Measurements from ENCODE around the gene LETM1.
A peak's percentile ranks its signal among the peaks of the same experiment; 100 is the strongest.
"Not testable (repeated sequence)": the region's sequence is repeated elsewhere in the genome, so short reads cannot be mapped to it uniquely, and the experiment has no call there.

The LETM1 gene

GRCh38 chr4:1854752-1855151 is 1.2 kb downstream of the LETM1 start:
- H3K9me3 ChIP-seq (replicated peaks in 1 of 11) = no peaks in the 10 kb centered on the region
- H3K36me3 ChIP-seq = peaks cover 0 to 21% (median 15%) of the 10 kb centered on the region in 11 experiments; a peak in 15 of 22 replicates
- TF ChIP-seq Cebpa-rat (IDR thresholded peaks at IDR 0.05) = no peak
- peak overlapping the region; percentile 87 to 99 (median 96) for H3K4me3 ChIP-seq
- H4K20me1 ChIP-seq = peaks cover 21 to 63% (median 50%) of the 10 kb centered on the region in 11 experiments; a peak in 21 of 22 replicates
- H3K27me3 ChIP-seq = no peaks in the 10 kb centered on the region
- H3K27ac ChIP-seq = peak overlapping the region in 10 of 11 experiments; percentile 81 to 93 (median 90); a peak in 17 of 22 replicates
- H3K9ac ChIP-seq = peak overlapping the region; percentile 86 to 97 (median 93)
- peaks cover 52 to 76% (median 70%) of the 10 kb centered on the region in 10 experiments for H3K4me1 ChIP-seq
- peak overlapping the region; percentile 83 to 99 (median 96) for H3K4me2 ChIP-seq

GRCh38 chr4:1852904-1853623 is 2.9 kb downstream of the LETM1 start:
- Histone ChIP-seq H3K36me3 (peaks cover 8 to 32% (median 27%) of the 10 kb centered on the region in 11 experiments; a peak in 21 of 22 replicates), H3K9ac (peak overlapping the region in 1 of 11 experiments; percentile 8; a peak in 1 of 22 replicates), H3K27me3 (no peaks in the 10 kb centered on the region), H3K4me3 (no peak overlapping the region), H3K4me2 (peak overlapping the region in 7 of 11 experiments; percentile 8 to 83 (median 34); a peak in 8 of 22 replicates), H3K4me1 (peaks cover 54 to 70% (median 65%) of the 10 kb centered on the region in 10 experiments), H4K20me1 (peaks cover 31 to 79% (median 67%) of the 10 kb centered on the region in 11 experiments; a peak in 21 of 22 replicates), H3K9me3 (replicated peaks in 1 of 11) (no peaks in the 10 kb centered on the region), H3K27ac (no peak overlapping the region)
- no peak for TF ChIP-seq Cebpa-rat (IDR thresholded peaks at IDR 0.05)

GRCh38 chr4:1851575-1852410 is 4.2 kb downstream of the LETM1 start:
- Histone ChIP-seq H3K9ac (peak overlapping the region in 2 of 11 experiments; percentile 5 to 28; a peak in 3 of 22 replicates), H4K20me1 (peaks cover 31 to 86% (median 76%) of the 10 kb centered on the region in 11 experiments; a peak in 21 of 22 replicates), H3K36me3 (peaks cover 21 to 45% (median 40%) of the 10 kb centered on the region in 11 experiments), H3K4me3 (no peak overlapping the region), H3K9me3 (replicated peaks in 1 of 11) (no peaks in the 10 kb centered on the region), H3K27ac (no peak overlapping the region), H3K27me3 (no peaks in the 10 kb centered on the region), H3K4me1 (peaks cover 41 to 63% (median 53%) of the 10 kb centered on the region in 10 experiments), H3K4me2 (peak overlapping the region; percentile 25 to 67 (median 46); a peak in 20 of 22 replicates)
- TF ChIP-seq Cebpa-rat (IDR thresholded peaks at IDR 0.05) = no peak

GRCh38 chr4:1851160-1851559 is 4.8 kb downstream of the LETM1 start:
- Histone ChIP-seq H3K27ac (0 out of 22 replicates have a peak overlapping the region, but pooled peaks of 1 of the 11 experiments have one; percentile 6), H3K4me3 (no peak overlapping the region), H3K9me3 (replicated peaks in 1 of 11) (no peaks in the 10 kb centered on the region), H3K4me1 (peaks cover 40 to 63% (median 52%) of the 10 kb centered on the region in 10 experiments), H3K9ac (peak overlapping the region in 2 of 11 experiments; percentile 20 to 28; a peak in 3 of 22 replicates), H3K27me3 (no peaks in the 10 kb centered on the region), H3K4me2 (peak overlapping the region; percentile 33 to 67 (median 60)), H4K20me1 (peaks cover 31 to 92% (median 81%) of the 10 kb centered on the region in 11 experiments; a peak in 21 of 22 replicates), H3K36me3 (peaks cover 27 to 51% (median 46%) of the 10 kb centered on the region in 11 experiments)
- no peak for TF ChIP-seq Cebpa-rat (IDR thresholded peaks at IDR 0.05)

GRCh38 chr4:1850276-1850675 is 5.7 kb downstream of the LETM1 start:
- no peak overlapping the region for H3K4me3 ChIP-seq
- H3K4me1 ChIP-seq = peaks cover 39 to 62% (median 52%) of the 10 kb centered on the region in 10 experiments
- peaks cover 36 to 60% (median 55%) of the 10 kb centered on the region in 11 experiments for H3K36me3 ChIP-seq
- H3K4me2 ChIP-seq = peak overlapping the region; percentile 33 to 67 (median 60); a peak in 21 of 22 replicates
- peaks cover 31 to 100% (median 87%) of the 10 kb centered on the region in 11 experiments; a peak in 21 of 22 replicates for H4K20me1 ChIP-seq
- peak in 2 of 11 experiments; percentile 7 to 72; a peak in 1 of 22 replicates for TF ChIP-seq Cebpa-rat (IDR thresholded peaks at IDR 0.05)
- no peaks in the 10 kb centered on the region for H3K9me3 ChIP-seq (replicated peaks in 1 of 11)
- H3K27ac ChIP-seq = 0 out of 22 replicates have a peak overlapping the region, but pooled peaks of 1 of the 11 experiments have one; percentile 8
- H3K9ac ChIP-seq = peak overlapping the region in 5 of 11 experiments; percentile 10 to 33 (median 18); a peak in 1 of 22 replicates
- no peaks in the 10 kb centered on the region for H3K27me3 ChIP-seq

GRCh38 chr4:1846580-1846979 is 9.4 kb downstream of the LETM1 start:
- H3K4me2 ChIP-seq = no peak overlapping the region
- peaks cover 65 to 82% (median 75%) of the 10 kb centered on the region in 11 experiments for H3K36me3 ChIP-seq
- H3K4me1 ChIP-seq = peaks cover 15 to 41% (median 30%) of the 10 kb centered on the region in 10 experiments
- peaks cover 42 to 100% (median 94%) of the 10 kb centered on the region in 11 experiments; a peak in 21 of 22 replicates for H4K20me1 ChIP-seq
- H3K9me3 ChIP-seq (replicated peaks in 1 of 11) = no peaks in the 10 kb centered on the region
- no peak overlapping the region for H3K4me3 ChIP-seq
- H3K27me3 ChIP-seq = no peaks in the 10 kb centered on the region
- H3K9ac ChIP-seq = no peak overlapping the region
- H3K27ac ChIP-seq = no peak overlapping the region
- TF ChIP-seq Cebpa-rat (IDR thresholded peaks at IDR 0.05) = no peak

- H3K27ac ChIP-seq; H3K9me3 ChIP-seq (replicated peaks in 1 of 11); H3K4me3 ChIP-seq; H3K9ac ChIP-seq; H3K27me3 ChIP-seq; H3K4me2 ChIP-seq: not testable (repeated sequence)
- peaks cover 0 to 37% (median 26%) of the 10 kb centered on the region in 10 experiments; a peak in 15 of 20 replicates for H3K4me1 ChIP-seq
- peaks cover 35 to 100% (median 91%) of the 10 kb centered on the region in 11 experiments; a peak in 21 of 22 replicates for H4K20me1 ChIP-seq
- peaks cover 83 to 99% (median 95%) of the 10 kb centered on the region in 11 experiments for H3K36me3 ChIP-seq
These were observed 11.3 kb downstream of the LETM1 start for GRCh38 chr4:1844618-1845017.

GRCh38 chr4:1843852-1844251 is 12.1 kb downstream of the LETM1 start:
- no peak overlapping the region for H3K27ac ChIP-seq

More at GRCh38 chr4:1843852-1844251, 12.1 kb downstream of the LETM1 start:
- H3K9me3 ChIP-seq (replicated peaks in 1 of 11) = no peaks in the 10 kb centered on the region
- H4K20me1 ChIP-seq = peaks cover 33 to 100% (median 91%) of the 10 kb centered on the region in 11 experiments; a peak in 21 of 22 replicates
- no peak overlapping the region for H3K4me3 ChIP-seq
- H3K9ac ChIP-seq = no peak overlapping the region
- no peak overlapping the region for H3K4me2 ChIP-seq
- no peaks in the 10 kb centered on the region for H3K27me3 ChIP-seq
- peaks cover 85 to 100% (median 97%) of the 10 kb centered on the region in 11 experiments for H3K36me3 ChIP-seq
- peaks cover 0 to 41% (median 33%) of the 10 kb centered on the region in 10 experiments; a peak in 15 of 20 replicates for H3K4me1 ChIP-seq
- no peak for TF ChIP-seq Cebpa-rat (IDR thresholded peaks at IDR 0.05)
